HPDE6-E6E7 (cell line): ENCODE measurements around the gene SLC9C1.

Experiments used
- DNase-seq: peaks from one replicate; pipeline ENCODE4 v3.0.0; 2011; ENCODE audit warnings: missing footprints; ENCODE audit errors: extremely low spot score

SLC9C1 gene

DNA sequence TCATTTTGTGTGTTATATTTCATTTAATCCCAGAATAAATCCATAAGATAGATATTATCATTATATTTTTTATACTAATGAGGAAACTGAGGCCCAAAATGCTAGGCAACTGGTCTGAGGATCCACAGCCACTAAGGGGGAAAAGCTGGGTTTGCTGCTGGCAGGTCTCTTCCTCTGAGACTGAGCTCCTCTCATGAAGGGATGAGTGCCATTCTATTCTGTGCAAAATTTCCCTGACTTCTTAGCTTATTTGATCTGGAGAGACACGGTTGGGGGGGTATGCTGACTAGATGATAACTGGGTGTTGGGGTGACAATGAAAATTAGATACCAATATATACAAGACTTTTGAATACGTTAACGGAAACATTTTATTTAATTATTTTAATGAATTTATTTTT lies 162.9 kb downstream of the SLC9C1 start:
- DNase-seq, result no peak

- DNase-seq, result no peak
Measured at GRCh38 chr3:112130638-112130993, 163.4 kb downstream of the SLC9C1 start.

- no peak for DNase-seq
Measured at GRCh38 chr3:112129925-112130637, 163.9 kb downstream of the SLC9C1 start.

DNA sequence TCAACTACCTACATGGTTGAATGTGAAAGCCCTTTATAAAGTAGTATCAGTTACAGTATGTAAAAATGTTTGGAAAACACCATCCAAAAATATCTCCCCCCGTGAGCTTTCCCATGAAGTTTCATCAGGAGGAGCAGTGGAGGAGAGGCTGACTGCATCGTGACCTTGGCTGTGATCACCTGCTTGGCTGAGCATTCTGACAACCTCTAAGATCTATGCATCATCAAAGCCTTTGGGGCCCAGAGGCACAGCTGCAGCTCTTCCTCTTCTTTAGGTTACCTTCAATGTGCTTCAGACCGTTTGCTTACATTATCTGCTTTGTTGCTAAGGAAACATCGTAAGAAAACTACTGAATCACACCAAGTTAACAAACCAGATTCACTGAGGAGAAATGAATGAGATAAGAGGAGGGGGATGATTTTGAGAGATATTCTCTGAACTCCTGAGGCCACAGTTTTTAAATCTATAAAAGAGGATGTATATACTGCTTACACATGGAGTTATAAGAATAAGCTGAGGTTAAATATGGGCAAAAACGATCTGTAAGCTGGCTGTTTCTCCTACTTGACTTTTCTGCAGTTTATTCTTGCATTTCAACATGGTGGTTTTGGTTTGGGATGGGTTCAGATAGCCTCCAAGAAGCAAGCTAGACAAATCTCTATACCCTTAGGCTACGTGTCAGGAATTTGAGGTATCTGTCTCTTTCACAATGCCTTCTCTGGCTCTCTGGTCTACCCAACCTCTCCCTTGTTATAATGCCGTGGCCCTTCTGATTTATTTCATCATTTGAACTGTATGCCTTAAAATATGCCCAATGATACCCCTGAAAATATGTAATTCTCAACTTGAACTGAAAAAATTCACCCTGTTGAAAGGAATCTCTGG lies 164.9 kb downstream of the SLC9C1 start:
- DNase-seq, result no peak

- no peak for DNase-seq
Measured at GRCh38 chr3:112127522-112128494, 166.2 kb downstream of the SLC9C1 start.

DNA sequence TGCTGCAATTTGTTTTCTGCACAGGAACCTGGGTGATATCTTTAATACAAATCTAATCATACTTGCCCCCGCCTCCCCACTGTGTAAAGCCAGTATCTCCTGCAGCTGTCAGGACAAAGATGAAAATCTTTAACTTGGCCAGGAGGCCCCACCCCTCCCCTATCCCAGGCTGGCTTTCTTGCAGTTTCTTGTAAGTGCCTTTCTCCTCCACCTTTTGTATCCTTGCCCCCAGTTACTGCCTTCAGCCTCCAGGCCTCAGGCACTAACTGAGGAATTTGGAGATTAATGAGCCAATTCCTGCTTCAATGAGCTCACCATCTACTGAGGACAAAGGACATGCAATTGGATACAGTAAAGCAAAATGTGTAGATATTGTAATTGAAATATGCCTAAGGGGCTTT lies 167.5 kb downstream of the SLC9C1 start:
- DNase-seq, result no peak

- no peak for DNase-seq
Measured at GRCh38 chr3:112124907-112125607, 169.0 kb downstream of the SLC9C1 start.

GRCh38 chr3:112123548-112123947 lies 170.5 kb downstream of the SLC9C1 start:
- no peak for DNase-seq

DNA sequence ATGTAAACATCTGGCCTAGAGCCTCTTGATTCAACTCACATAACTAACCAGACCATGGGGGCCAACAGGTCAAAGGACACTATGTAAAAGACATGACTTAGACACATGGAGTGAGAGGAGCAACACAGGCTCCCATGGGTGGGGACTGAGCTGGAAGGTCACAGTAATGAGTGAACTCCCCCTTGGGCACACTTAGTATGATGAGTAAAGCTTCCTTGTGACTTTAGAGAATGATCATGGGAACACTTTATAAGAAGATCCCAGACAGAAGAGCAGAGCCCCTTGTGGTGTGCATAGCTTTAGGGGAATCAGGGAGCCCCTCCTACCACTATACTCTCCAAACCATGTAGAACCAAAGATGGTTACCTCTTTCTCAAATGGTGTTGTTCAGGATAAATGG lies 171.1 kb downstream of the SLC9C1 start:
- no peak for DNase-seq

DNA sequence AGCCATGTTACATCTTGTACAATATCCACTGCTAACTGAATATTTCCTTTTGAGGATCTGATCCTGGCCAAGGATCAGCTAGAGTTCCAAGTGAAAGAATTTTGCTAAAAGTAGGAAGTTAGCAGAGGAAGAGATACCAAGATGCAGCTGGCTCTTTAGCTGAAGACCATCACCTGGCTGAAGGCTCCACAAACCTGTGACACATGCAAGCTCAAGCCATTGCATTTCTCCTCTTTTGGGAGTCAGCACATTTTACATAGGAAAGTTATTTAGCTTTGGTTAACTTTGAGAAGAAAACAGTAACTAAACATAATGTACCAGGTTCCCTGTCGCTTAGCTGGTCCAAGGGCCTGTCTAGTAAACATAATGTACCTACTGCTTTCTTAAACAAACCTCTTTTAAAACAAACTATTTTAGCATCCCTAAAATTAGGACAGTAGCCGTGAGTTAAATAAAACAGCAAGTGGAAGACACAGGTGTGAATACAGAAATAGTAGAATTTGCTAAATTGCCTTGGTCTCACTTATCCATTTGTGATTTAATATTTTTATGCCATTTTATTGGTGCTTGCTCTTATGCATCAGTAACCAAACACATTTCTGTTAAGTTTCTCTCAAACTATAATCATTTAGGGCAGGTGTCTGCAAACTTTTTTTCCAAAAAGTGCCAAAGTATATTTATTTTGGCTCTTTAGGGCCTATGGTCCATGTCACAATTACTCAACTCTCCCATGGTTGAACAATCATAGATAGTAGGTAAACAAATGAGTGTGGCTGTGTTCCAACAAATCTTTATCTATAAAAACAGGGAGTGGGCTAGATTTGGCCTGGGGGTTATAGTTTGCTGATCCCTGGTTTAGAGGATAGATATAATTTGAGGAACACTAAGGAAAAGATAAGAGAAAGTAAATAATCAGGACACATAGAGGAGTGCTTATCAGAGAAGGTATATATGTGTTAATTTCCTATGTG lies 172.2 kb downstream of the SLC9C1 start:
- DNase-seq, result no peak

DNA sequence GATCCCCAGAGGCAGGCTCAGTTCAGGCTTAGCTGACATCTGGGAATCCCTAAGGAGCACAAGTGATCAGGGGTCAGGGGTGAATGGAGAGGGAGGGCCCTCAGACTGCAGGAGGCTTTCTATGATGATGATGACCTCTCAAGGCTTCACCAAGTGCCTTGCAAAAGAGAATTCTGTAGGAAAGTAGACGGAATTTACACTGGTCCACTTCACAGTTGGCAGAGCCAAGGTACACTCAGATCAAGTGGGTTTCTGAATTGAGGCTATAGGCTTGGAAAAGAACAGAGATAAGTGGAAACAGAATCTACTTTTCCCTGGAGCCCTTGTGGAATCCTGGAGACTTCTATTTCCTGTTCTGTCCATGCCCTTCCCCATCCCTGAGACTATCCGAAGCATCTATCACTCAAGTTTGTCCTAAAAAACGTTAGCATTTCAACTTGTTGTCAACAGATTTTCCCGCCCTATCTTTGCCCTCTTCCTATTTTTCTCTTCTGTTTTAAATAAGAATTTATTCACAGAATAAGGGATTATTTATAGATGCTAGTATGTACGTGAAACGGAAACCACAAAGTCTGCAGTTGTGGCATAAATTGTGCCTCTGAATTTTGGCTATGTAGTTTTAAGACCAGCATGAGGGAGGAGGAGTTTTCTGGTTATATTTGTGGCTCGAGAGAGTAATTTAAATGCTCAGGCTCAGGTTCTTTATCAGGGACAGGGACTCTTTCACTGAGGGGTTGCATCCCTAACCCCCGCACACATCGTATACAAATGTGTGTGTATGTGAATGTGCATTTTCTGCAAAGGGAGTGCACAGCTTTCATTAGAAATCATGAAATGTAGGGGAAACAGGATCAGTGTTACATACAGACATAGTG lies 173.8 kb downstream of the SLC9C1 start:
- DNase-seq, result no peak

DNA sequence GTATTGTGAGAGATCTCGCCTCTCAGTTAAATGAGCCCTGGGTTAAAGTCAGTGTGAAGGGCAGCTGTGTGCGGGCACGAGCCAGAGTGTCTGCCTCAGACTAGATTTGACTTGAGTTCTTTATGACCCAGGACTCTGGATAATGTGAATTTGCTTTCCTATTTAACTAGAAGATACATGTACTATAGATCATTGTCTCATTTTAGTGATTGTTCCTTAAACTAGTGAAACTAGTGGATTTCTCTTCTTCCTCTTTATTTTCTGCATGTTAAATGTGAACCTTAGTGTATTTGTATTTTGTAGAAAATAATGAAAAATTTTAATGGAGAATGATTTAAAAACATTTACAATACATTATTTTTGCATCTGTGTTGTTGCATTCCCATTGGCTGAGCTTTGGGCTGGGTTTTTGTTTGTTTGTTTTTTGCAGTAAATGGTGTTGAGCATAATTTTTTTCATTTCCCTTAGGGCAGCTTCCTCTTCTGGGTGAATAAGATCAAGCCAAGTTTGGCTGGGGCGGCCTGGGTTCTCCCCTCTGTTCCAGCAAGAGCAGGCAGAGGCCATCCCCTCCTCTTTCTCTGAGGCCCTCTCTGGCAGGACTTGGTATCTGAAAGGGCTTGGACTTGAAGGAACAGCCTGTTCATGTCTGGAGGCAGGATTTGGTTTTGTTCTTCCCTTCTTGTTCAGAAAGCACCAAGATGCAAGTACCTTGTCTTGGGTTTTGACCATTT lies 176.0 kb downstream of the SLC9C1 start:
- DNase-seq, result no peak

DNA sequence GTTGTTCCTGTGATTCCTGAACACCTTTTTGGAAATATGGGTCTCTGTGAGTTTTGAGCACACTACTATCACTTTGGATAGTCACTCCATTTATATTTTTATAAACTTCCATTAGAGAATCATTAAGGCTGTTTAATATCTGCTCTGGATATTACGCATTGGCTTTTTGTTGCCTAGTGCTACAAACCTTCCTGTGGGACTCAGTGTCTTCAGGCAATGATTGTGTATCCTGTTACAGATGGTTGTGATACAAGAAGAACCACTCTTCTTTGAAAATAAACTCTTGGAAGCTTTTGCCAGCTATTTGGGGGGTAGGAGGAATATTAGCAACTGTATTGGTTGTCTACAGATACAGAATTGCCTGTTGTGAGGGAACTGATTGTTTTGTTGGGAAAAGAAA lies 176.6 kb downstream of the SLC9C1 start:
- DNase-seq, result no peak

DNA sequence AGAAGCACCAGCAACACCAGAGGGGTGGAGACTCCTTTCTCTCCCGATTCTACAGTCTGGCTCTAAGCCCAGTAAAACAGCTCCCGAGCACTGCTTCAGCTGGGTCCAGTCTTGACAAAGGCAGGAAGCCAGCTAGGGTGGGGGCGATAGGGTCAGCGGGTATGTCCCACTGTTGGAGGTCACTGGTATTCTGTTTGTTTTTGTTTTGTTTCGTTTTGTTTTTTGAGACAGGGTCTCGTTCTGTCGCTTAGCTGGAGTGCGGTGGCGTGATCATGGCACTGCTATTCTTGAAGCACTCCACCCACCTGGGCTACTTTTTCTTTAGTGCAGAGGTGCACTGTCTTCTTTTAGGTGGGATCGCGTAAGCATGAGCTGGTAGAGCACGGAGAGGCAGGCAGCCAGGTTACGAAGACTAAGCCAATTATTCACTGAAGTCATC lies 177.2 kb downstream of the SLC9C1 start:
- DNase-seq, result no peak

- DNase-seq, result no peak
Measured at GRCh38 chr3:112115806-112116383, 178.1 kb downstream of the SLC9C1 start.

DNA sequence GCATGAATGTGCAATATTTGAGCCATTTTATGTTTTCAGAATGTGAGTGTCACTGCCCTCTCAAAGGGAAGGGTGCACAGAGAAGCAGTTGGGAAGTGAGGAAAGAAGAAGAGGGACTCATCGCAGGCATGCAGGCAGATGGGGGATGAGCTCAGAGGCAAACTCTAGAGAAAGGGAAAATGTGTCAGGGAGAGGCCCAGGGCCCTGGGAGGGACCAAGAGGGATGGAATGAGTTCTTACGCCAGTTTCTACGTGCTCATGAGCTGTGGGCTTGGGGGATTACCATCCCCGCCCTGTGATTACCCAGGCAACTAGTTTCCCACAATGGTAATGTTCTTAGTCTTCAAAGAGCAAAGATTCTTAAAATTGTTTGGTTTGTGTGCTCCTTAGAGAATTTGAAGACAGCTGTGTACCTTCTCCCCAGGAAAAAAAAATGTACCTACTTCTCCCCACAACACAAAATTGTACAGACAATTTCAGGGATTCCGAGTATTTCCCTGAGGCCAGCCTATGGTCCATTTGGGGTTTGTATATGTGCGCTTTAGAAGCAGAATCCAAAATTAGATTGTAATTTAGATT lies 178.8 kb downstream of the SLC9C1 start:
- no peak for DNase-seq

DNA sequence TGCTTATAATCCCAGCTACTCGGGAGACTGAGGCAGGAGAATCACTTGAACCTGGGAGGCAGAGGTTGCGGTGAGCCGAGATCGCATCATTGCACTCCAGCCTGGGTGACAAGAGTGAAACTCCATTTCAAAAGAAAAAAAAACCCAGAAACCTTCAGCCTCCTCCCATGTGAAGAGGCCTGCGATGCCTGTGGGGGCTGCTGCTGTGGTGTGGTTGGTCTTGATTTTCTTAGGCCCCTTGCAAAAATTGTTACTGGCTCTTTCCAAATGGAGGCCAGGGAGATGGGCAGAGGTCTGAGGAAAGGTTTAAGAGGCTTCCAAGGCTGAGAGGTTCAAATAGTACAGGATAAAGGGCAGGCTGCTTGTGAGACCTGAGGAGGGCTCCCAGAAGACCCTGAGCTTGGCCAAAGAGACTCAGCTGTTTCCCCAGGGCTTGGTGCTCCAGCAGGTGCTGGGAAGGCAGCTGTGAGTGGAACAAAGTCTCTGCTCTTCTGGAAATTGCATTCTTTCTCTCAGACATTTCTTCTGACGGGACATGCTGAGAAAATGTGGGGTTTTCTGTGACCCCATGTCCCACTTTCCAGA lies 179.3 kb downstream of the SLC9C1 start:
- DNase-seq, result no peak
